Astrocyte (in vitro differentiated cells and primary cell): Measurements from ENCODE around the gene ARMH4. TPM values are rescaled to one million over a fixed set of nuclear protein-coding genes. Genes with fewer than 3 reads are reported as not detected.

Experiments
- DNase-seq: peaks from one replicate; pipeline ENCODE4 v3.0.0-alpha.2; 2010; ENCODE audit warnings: low read depth
- FAIRE-seq: peaks from 2 replicates; lab custom pipeline; 2011; peaks lifted over from hg19 to GRCh38; lab: Jason Lieb, UNC
- H2AFZ ChIP-seq: 2 replicates; pipeline ENCODE4 v1.6.0; 2012; ENCODE audit warnings: low read depth, low read length, inconsistent platforms
- H3K27ac ChIP-seq: 2 replicates; pipeline ENCODE4 v1.5.1; 2011; ENCODE audit warnings: low read depth, low read length, inconsistent platforms
- H3K27me3 ChIP-seq: 2 replicates; pipeline ENCODE4 v1.6.0; 2011; ENCODE audit warnings: low read length, inconsistent platforms; ENCODE audit not compliant: insufficient read depth
- H3K36me3 ChIP-seq: 2 replicates; pipeline ENCODE4 v1.5.1; 2011; ENCODE audit warnings: low read length, inconsistent platforms; ENCODE audit not compliant: insufficient read depth
- H3K4me1 ChIP-seq: 2 replicates; pipeline ENCODE4 v1.5.1; 2011; ENCODE audit warnings: low read length, inconsistent platforms; ENCODE audit not compliant: insufficient read depth
- H3K4me2 ChIP-seq: 2 replicates; pipeline ENCODE4 v1.6.0; 2012; ENCODE audit warnings: low read length, inconsistent platforms
- H3K4me3 ChIP-seq: 2 replicates; pipeline ENCODE4 v1.5.1; 2011; ENCODE audit warnings: low read depth, mild to moderate bottlenecking, low read length, inconsistent platforms; ENCODE audit not compliant: insufficient read depth
- H3K79me2 ChIP-seq: 2 replicates; pipeline ENCODE4 v1.6.0; 2012; ENCODE audit warnings: mild to moderate bottlenecking, low read length, inconsistent platforms; ENCODE audit not compliant: insufficient read depth
- H3K9ac ChIP-seq: 2 replicates; pipeline ENCODE4 v1.6.0; 2012; ENCODE audit warnings: mild to moderate bottlenecking, low read length, inconsistent platforms
- H3K9me3 ChIP-seq: 2 replicates; pipeline ENCODE4 v1.5.1; 2012; ENCODE audit warnings: low read depth, mild to moderate bottlenecking, low read length, inconsistent platforms; ENCODE audit not compliant: insufficient read depth
- H4K20me1 ChIP-seq: 2 replicates; pipeline ENCODE4 v1.6.0; 2012; ENCODE audit warnings: low read length, inconsistent platforms; ENCODE audit not compliant: insufficient read depth
- H3K27ac Mint-ChIP-seq: one replicate; pipeline ENCODE4 v1.8.0; 2021; ENCODE audit warnings: mild to moderate bottlenecking, mixed read lengths; ENCODE audit not compliant: unreplicated experiment
- H3K27me3 Mint-ChIP-seq: one replicate; pipeline ENCODE4 v1.8.0; 2021; ENCODE audit warnings: low read depth, mixed read lengths; ENCODE audit not compliant: unreplicated experiment
- H3K36me3 Mint-ChIP-seq: one replicate; pipeline ENCODE4 v1.8.0; 2021; ENCODE audit warnings: low read depth, mixed read lengths; ENCODE audit not compliant: unreplicated experiment
- H3K4me1 Mint-ChIP-seq: one replicate; pipeline ENCODE4 v1.8.0; 2021; ENCODE audit warnings: low read depth, mixed read lengths; ENCODE audit not compliant: unreplicated experiment
- H3K4me3 Mint-ChIP-seq: one replicate; pipeline ENCODE4 v1.8.0; 2021; ENCODE audit warnings: mild to moderate bottlenecking, moderate library complexity, mixed read lengths; ENCODE audit not compliant: unreplicated experiment
- H3K9me3 Mint-ChIP-seq: one replicate; pipeline ENCODE4 v1.8.0; 2021; ENCODE audit warnings: mild to moderate bottlenecking, mixed read lengths; ENCODE audit not compliant: unreplicated experiment
- CTCF ChIP-seq: IDR thresholded peaks from 2 replicates; pipeline ENCODE4 v1.5.1; 2011; ENCODE audit warnings: low read depth, mild to moderate bottlenecking, inconsistent platforms, low read length, moderate library complexity; ENCODE audit not compliant: insufficient read depth
- EZH2 ChIP-seq: IDR thresholded peaks from 2 replicates; pipeline ENCODE4 v1.6.1; 2012; ENCODE audit warnings: mild to moderate bottlenecking, low read length, inconsistent platforms; ENCODE audit not compliant: insufficient read depth
- total RNA-seq: library from RNA; stranded (reverse); gene quantifications from 2 replicates; pipeline ENCODE4 v1.2.1, GENCODE V29; 2021

ARMH4 gene
- total RNA-seq, 1 donor from 2014 or later: 19.3 TPM

GRCh38 chr14:58196198-58196597 is 44.2 kb upstream of the ARMH4 start:
- DNase-seq (no peak), FAIRE-seq (no peak)
- Histone ChIP-seq H3K9ac (no peak overlapping the region), H3K4me3 (no peak overlapping the region), H4K20me1 (no peaks in the 10 kb centered on the region), H3K27me3 (peaks cover 3% of the 10 kb centered on the region), H2AFZ (no peak overlapping the region), H3K79me2 (peaks cover 15% of the 10 kb centered on the region), H3K4me1 (peaks cover 4% of the 10 kb centered on the region), H3K4me2 (no peak overlapping the region), H3K36me3 (no peaks in the 10 kb centered on the region), H3K27ac (no peak overlapping the region), H3K9me3 (no peaks in the 10 kb centered on the region)
- H3K4me1 Mint-ChIP-seq: no peaks in the 10 kb centered on the region
- H3K4me3 Mint-ChIP-seq: no peak overlapping the region
- H3K27me3 Mint-ChIP-seq: peaks cover 3% of the 10 kb centered on the region
- H3K9me3 Mint-ChIP-seq: no peaks in the 10 kb centered on the region
- H3K36me3 Mint-ChIP-seq: no peaks in the 10 kb centered on the region
- no peak overlapping the region for H3K27ac Mint-ChIP-seq
- TF ChIP-seq CTCF (no peak), EZH2 (no peak)

GRCh38 chr14:58193542-58193941 is 41.5 kb upstream of the ARMH4 start:
- H3K9me3 ChIP-seq: no peaks in the 10 kb centered on the region
- H3K4me2 ChIP-seq: no peak overlapping the region
- no peak overlapping the region for H3K9ac ChIP-seq
- no peak overlapping the region for H3K4me3 ChIP-seq
- H2AFZ ChIP-seq: no peak overlapping the region
- Mint-ChIP-seq H3K4me1 (no peaks in the 10 kb centered on the region), H3K4me3 (no peak overlapping the region), H3K36me3 (no peaks in the 10 kb centered on the region), H3K9me3 (no peaks in the 10 kb centered on the region), H3K27ac (no peak overlapping the region), H3K27me3 (peaks cover 3% of the 10 kb centered on the region)
- H3K27me3 ChIP-seq: peaks cover 3% of the 10 kb centered on the region
- DNase-seq (no peak), FAIRE-seq (no peak)
- TF ChIP-seq EZH2: no peak
- TF ChIP-seq CTCF: no peak
- no peaks in the 10 kb centered on the region for H3K36me3 ChIP-seq
- H3K27ac ChIP-seq: no peak overlapping the region
- no peaks in the 10 kb centered on the region for H3K4me1 ChIP-seq
- no peaks in the 10 kb centered on the region for H3K79me2 ChIP-seq
- no peaks in the 10 kb centered on the region for H4K20me1 ChIP-seq

- TF ChIP-seq EZH2 (no peak), CTCF (no peak)
- Histone ChIP-seq H2AFZ (no peak overlapping the region), H3K27ac (no peak overlapping the region), H3K27me3 (peaks cover 3% of the 10 kb centered on the region), H3K9ac (no peak overlapping the region), H4K20me1 (no peaks in the 10 kb centered on the region), H3K9me3 (no peaks in the 10 kb centered on the region), H3K36me3 (no peaks in the 10 kb centered on the region), H3K4me3 (no peak overlapping the region), H3K4me1 (no peaks in the 10 kb centered on the region), H3K4me2 (no peak overlapping the region), H3K79me2 (no peaks in the 10 kb centered on the region)
- no peak for DNase-seq
- Mint-ChIP-seq H3K4me3 (no peak overlapping the region), H3K27ac (no peak overlapping the region), H3K9me3 (no peaks in the 10 kb centered on the region), H3K4me1 (no peaks in the 10 kb centered on the region), H3K27me3 (peaks cover 3% of the 10 kb centered on the region), H3K36me3 (no peaks in the 10 kb centered on the region)
- no peak for FAIRE-seq
These were observed 40.0 kb upstream of the ARMH4 start for GRCh38 chr14:58191763-58192601.
